K562 (cell line): ENCODE measurements around the gene ADCY5. TPM values are rescaled to one million over a fixed set of nuclear protein-coding genes. Genes with fewer than 3 reads are reported as not detected.

Source experiments
- ATAC-seq: fragments of 200-7000 bp; cut with Tn5 transposase; 3 replicates; pipeline ENCODE4 v1.9.1; 2020; ENCODE audit warnings: moderate library complexity
- BruUV-seq: library from RNA; stranded (reverse); fragments of 400-500 nt; replicated peaks from 2 replicates; lab custom pipeline; 2021; lab: Mats Ljungman, UMichigan
- CTCF ChIA-PET: fragments of 300-600 bp; formaldehyde crosslinking; extraction: SDS; loops from one replicate; lab custom pipeline; 2021; ENCODE audit warnings: low intra/inter-chr PET ratio; lab: Yijun Ruan, JAX
- POLR2A ChIA-PET: fragments of 300-600, 350-650 bp; sonication (Branson Sonifier 250); formaldehyde crosslinking; extraction: SDS; loops from one replicate; lab custom pipeline; 2021; ENCODE audit warnings: antibody characterized with exemption, inconsistent platforms; lab: Yijun Ruan, JAX
- DNase-seq, 4 experiments: peaks; one replicate each; pipeline versions ENCODE4 v3.0.0 to v3.0.0-alpha.2; 2011 to 2018; ENCODE audit warnings: low spot score in 3 of 4, mixed read lengths in 3 of 4; ENCODE audit errors: extremely low read depth in 1 of 4
- FAIRE-seq: peaks from 2 replicates; lab custom pipeline; 2011; peaks lifted over from hg19 to GRCh38; lab: Jason Lieb, UNC
- H2AFZ ChIP-seq: 2 replicates; pipeline ENCODE4 v1.6.0; 2011; ENCODE audit warnings: low read depth, low read length, control low read depth, inconsistent platforms
- H3K27ac ChIP-seq: fragments of 200-600 bp; 3 replicates; pipeline ENCODE4 v1.8.0; 2011; ENCODE audit warnings: low read depth, mild to moderate bottlenecking, control low read depth, inconsistent platforms, low read length, moderate library complexity, mixed read lengths; ENCODE audit errors: extremely low read depth
- H3K27me3 ChIP-seq, 2 experiments: fragments of 300-600 bp in 1 of 2; 2 replicates in 1 of 2; 3 replicates in 1 of 2; pipeline versions ENCODE4 v1.6.0 to v1.8.0; 2011; ENCODE audit warnings: inconsistent platforms in 2 of 2, low read length in 2 of 2, mild to moderate bottlenecking in 1 of 2, mixed read lengths in 1 of 2, moderate library complexity in 1 of 2; ENCODE audit not compliant: control insufficient read depth in 2 of 2, insufficient read depth in 2 of 2
- H3K36me3 ChIP-seq: fragments of 300-600 bp; 3 replicates; pipeline ENCODE4 v1.8.0; 2011; ENCODE audit warnings: mild to moderate bottlenecking, low read length, inconsistent platforms; ENCODE audit not compliant: control insufficient read depth, insufficient read depth
- H3K4me1 ChIP-seq, 2 experiments: fragments of 200-600 bp in 1 of 2; replicated peaks in 1 of 2; 2 replicates in 1 of 2; 3 replicates in 1 of 2; pipeline versions ENCODE4 v1.5.1 to v1.8.0; 2011; ENCODE audit warnings: inconsistent platforms in 2 of 2, low read length in 2 of 2, mild to moderate bottlenecking in 1 of 2, mixed read lengths in 1 of 2, moderate library complexity in 1 of 2; ENCODE audit not compliant: control insufficient read depth in 2 of 2, insufficient read depth in 2 of 2
- H3K4me2 ChIP-seq: 2 replicates; pipeline ENCODE4 v1.6.1; 2011; ENCODE audit warnings: low read length, control low read depth, inconsistent platforms, mixed read lengths; ENCODE audit not compliant: insufficient read depth
- H3K4me3 ChIP-seq: fragments of 200-600 bp; sonication (generic), shearing (Covaris generic); 2 replicates; pipeline ENCODE4 v1.5.1; 2016; ENCODE audit warnings: control low read depth, inconsistent platforms
- H3K79me2 ChIP-seq: fragments of 200-600 bp; 3 replicates; pipeline ENCODE4 v1.8.0; 2011; ENCODE audit warnings: low read length, inconsistent platforms; ENCODE audit not compliant: control insufficient read depth, insufficient read depth
- H3K9ac ChIP-seq, 2 experiments: 2 replicates each; pipeline versions ENCODE4 v1.6.0 to v1.6.1; 2011; ENCODE audit warnings: low read depth in 2 of 2, low read length in 2 of 2, control low read depth in 1 of 2, inconsistent platforms in 1 of 2, mild to moderate bottlenecking in 1 of 2, mixed read lengths in 1 of 2; ENCODE audit not compliant: insufficient read depth in 1 of 2
- H3K9me1 ChIP-seq: one replicate; pipeline ENCODE4 v1.6.0; 2011; ENCODE audit warnings: inconsistent platforms, mild to moderate bottlenecking, low read length, moderate library complexity; ENCODE audit not compliant: control insufficient read depth, insufficient read depth
- H3K9me3 ChIP-seq: replicated peaks from 2 replicates; pipeline ENCODE4 v1.5.1; 2011; ENCODE audit warnings: low read depth, low read length, inconsistent platforms; ENCODE audit not compliant: control insufficient read depth, insufficient read depth
- H4K20me1 ChIP-seq: replicated peaks from 2 replicates; pipeline ENCODE4 v1.6.1; 2011; ENCODE audit warnings: low read length, inconsistent platforms, mixed read lengths; ENCODE audit not compliant: control insufficient read depth, insufficient read depth
- ESRRB ChIP-seq: fragments of 250-450 bp; sonication (Bioruptor Pico); IDR thresholded peaks from 2 replicates; pipeline ENCODE4 v1.5.0; 2020; ENCODE audit warnings: mild to moderate bottlenecking, moderate library complexity, borderline replicate concordance
- FOXJ3 ChIP-seq: sonication (generic); formaldehyde crosslinking; IDR thresholded peaks from 2 replicates; pipeline ENCODE4 v1.4.0; 2020; ENCODE audit warnings: mild to moderate bottlenecking, missing genetic modification reagents
- MAFG ChIP-seq: fragments of 450-650 bp; conservative IDR thresholded peaks from 2 replicates; pipeline ENCODE4 v1.6.1; 2016; ENCODE audit warnings: missing genetic modification characterization, missing compliant biosample characterization
- MYBL2 ChIP-seq, 2 experiments: fragments of 450-650 bp in 1 of 2; sonication (generic) in 1 of 2; formaldehyde crosslinking in 1 of 2; IDR thresholded peaks; 2 replicates each; pipeline versions ENCODE4 v1.6.1 to v1.8.1; 2017 to 2022; ENCODE audit warnings: borderline replicate concordance in 1 of 2, inconsistent platforms in 1 of 2, low read depth in 1 of 2, mild to moderate bottlenecking in 1 of 2, missing genetic modification reagents in 1 of 2, moderate library complexity in 1 of 2
- NBN ChIP-seq: fragments of 450-650 bp; IDR thresholded peaks from 2 replicates; pipeline ENCODE4 v1.6.1; 2016; ENCODE audit warnings: low read depth, mild to moderate bottlenecking
- PURB ChIP-seq: sonication (generic); formaldehyde crosslinking; IDR thresholded peaks from 2 replicates; pipeline ENCODE4 v1.9.0; 2021; ENCODE audit warnings: low read depth, mild to moderate bottlenecking, missing genetic modification reagents
- RBM39 ChIP-seq: fragments of 200-400 bp; formaldehyde crosslinking; optimal IDR thresholded peaks from 2 replicates; pipeline ENCODE3; 2018; ENCODE audit warnings: low read depth, low read length
- ZNF354B ChIP-seq: fragments of 250-450 bp; sonication (Bioruptor Pico); IDR thresholded peaks from 2 replicates; pipeline ENCODE4 v1.4.0; 2020
- ZNF583 ChIP-seq: fragments of 250-450 bp; sonication (Bioruptor Pico); IDR thresholded peaks from 2 replicates; pipeline ENCODE4 v1.4.0; 2020
- WGBS: fragments of 100-300 bp; shearing (Covaris generic); methylation state at CpG from one replicate; pipeline ENCODE4 v1.1.6; 2016; ENCODE audit warnings: low coverage, mixed read lengths; ENCODE audit not compliant: insufficient coverage; ENCODE audit errors: missing lambda C conversion rate; 5-methylcytosine and 5-hydroxymethylcytosine counted together
- in situ Hi-C: fragments of 300-500 bp; cut with MboI; formaldehyde crosslinking; loops from 4 replicates; pipeline ENCODE4 v1.15.0; 2018; ENCODE audit warnings: inconsistent platforms, mixed read lengths
- intact Hi-C: fragments of 100-400 bp; cut with micrococcal nuclease; formaldehyde crosslinking; loops from 2 replicates; pipeline ENCODE4 v1.14.2; 2022
- polyA plus RNA-seq, 8 experiments: library from polyadenylated mRNA; depleted of rRNA in 4 of 8; stranded (reverse) in 5 of 8; unstranded in 3 of 8; fragments of >200 nt; fragmentation: Nextera tagmentation in 2 of 8; fragmentation: Illumina TruSeq in 1 of 8; extraction: Ambion mirVana in 2 of 8; extraction: Trizol in 1 of 8; gene quantifications; 2 replicates each; pipeline versions ENCODE4 v1.2.1 to v1.2.3, GENCODE V29; 2011 to 2014; ENCODE audit warnings: inconsistent platforms in 1 of 8, missing spikeins in 1 of 8
- total RNA-seq, 7 experiments: library from RNA; depleted of rRNA in 6 of 7; stranded (reverse); fragments of >200 nt in 6 of 7; fragmentation: Illumina TruSeq in 2 of 7; extraction: Trizol in 2 of 7; gene quantifications; 2 replicates each; pipeline versions ENCODE4 v1.2.1 to v1.2.3, GENCODE V29; 2011 to 2021; ENCODE audit warnings: low replicate concordance in 1 of 7
- TF ChIP-seq, protein P1 (sequence below), 2 experiments: fragments of 450-650 bp in 1 of 2; sonication (generic) in 1 of 2; formaldehyde crosslinking in 1 of 2; IDR thresholded peaks; 2 replicates each; pipeline versions ENCODE4 v1.7.1 to v1.9.0; 2016 to 2022; ENCODE audit warnings: inconsistent platforms in 1 of 2, mild to moderate bottlenecking in 1 of 2, missing genetic modification reagents in 1 of 2
- TF ChIP-seq, protein P2 (sequence below): fragments of 450-650 bp; formaldehyde crosslinking; conservative IDR thresholded peaks from 2 replicates; pipeline ENCODE4 v1.4.0; 2022; ENCODE audit warnings: mild to moderate bottlenecking, missing genetic modification characterization

Gene ADCY5
- total and polyA plus RNA-seq, 9 of the 15 experiments (the other 6 are each of a cell fraction or from before 2014, with no cell fraction given), result under 0.01 TPM; not detected in 8

DNA sequence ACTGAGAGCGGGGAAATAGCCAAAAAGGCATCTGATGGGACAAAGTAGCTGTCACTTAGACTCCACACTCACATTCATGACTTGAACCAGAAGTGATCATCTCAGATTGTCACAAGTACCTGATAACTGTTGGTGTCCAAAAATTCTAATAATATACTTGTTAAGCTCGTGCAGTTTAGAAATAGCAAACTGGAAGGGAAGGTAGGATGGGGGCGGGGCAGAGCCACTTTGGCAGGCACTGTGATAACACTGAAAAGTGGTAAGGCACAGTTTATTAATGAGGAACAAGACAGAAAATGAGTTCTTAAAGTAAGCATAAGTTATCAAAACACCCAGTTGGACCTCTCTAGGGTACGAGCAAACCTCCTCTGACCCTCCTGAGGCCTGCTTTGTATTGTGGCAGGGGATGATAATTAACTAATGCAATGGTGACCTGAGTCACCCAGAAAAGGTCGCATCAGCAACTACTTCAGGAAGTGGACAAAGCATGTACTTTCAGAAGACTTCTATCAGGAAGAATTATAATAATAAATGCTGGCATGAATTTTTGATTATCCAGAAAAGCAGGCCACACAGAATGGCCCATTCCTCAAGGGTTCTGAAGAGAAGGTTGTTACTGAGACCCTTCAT, 54.4 kb downstream of the ADCY5 start:
- no peaks in the 10 kb centered on the region for H3K36me3 ChIP-seq
- no peak overlapping the region for H3K9ac ChIP-seq
- no peaks in the 10 kb centered on the region for H3K9me3 ChIP-seq
- H3K4me3 ChIP-seq, result no peak overlapping the region
- H3K4me1 ChIP-seq, result no peaks in the 10 kb centered on the region
- H3K79me2 ChIP-seq, result no peaks in the 10 kb centered on the region
- WGBS, result 0% methylated on average over 5 of the region's 5 CpGs
- DNase-seq (no peak), ATAC-seq (no peak), FAIRE-seq (no peak)
- BruUV-seq, result no TSS peak
- peaks cover 0 to 18% of the 10 kb centered on the region in 2 experiments; a peak in 4 of 5 replicates for H3K27me3 ChIP-seq
- CTCF ChIA-PET, result no interaction called here
- no peak overlapping the region for H3K4me2 ChIP-seq
- no peaks in the 10 kb centered on the region for H3K9me1 ChIP-seq
- intact Hi-C loops, result no loop called here
- POLR2A ChIA-PET, result no interaction called here
- no peak overlapping the region for H2AFZ ChIP-seq
- no peak overlapping the region for H3K27ac ChIP-seq
- no peaks in the 10 kb centered on the region for H4K20me1 ChIP-seq
- in situ Hi-C loops, result no loop called here
- no peak for TF ChIP-seq ZNF354B (CRISPR knock-in tag)
- TF ChIP-seq, protein P1, sequence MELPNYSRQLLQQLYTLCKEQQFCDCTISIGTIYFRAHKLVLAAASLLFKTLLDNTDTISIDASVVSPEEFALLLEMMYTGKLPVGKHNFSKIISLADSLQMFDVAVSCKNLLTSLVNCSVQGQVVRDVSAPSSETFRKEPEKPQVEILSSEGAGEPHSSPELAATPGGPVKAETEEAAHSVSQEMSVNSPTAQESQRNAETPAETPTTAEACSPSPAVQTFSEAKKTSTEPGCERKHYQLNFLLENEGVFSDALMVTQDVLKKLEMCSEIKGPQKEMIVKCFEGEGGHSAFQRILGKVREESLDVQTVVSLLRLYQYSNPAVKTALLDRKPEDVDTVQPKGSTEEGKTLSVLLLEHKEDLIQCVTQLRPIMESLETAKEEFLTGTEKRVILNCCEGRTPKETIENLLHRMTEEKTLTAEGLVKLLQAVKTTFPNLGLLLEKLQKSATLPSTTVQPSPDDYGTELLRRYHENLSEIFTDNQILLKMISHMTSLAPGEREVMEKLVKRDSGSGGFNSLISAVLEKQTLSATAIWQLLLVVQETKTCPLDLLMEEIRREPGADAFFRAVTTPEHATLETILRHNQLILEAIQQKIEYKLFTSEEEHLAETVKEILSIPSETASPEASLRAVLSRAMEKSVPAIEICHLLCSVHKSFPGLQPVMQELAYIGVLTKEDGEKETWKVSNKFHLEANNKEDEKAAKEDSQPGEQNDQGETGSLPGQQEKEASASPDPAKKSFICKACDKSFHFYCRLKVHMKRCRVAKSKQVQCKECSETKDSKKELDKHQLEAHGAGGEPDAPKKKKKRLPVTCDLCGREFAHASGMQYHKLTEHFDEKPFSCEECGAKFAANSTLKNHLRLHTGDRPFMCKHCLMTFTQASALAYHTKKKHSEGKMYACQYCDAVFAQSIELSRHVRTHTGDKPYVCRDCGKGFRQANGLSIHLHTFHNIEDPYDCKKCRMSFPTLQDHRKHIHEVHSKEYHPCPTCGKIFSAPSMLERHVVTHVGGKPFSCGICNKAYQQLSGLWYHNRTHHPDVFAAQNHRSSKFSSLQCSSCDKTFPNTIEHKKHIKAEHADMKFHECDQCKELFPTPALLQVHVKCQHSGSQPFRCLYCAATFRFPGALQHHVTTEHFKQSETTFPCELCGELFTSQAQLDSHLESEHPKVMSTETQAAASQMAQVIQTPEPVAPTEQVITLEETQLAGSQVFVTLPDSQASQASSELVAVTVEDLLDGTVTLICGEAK (IDR thresholded peaks at IDR 0.05), result no peak
- TF ChIP-seq, protein P1 (CRISPR knock-in tag; IDR thresholded peaks at IDR 0.05), result no peak
- no peak for TF ChIP-seq MYBL2 (IDR thresholded peaks at IDR 0.05; ENCODE audit: low read depth)
- TF ChIP-seq MYBL2 (CRISPR knock-in tag; IDR thresholded peaks at IDR 0.05; ENCODE audit: borderline replicate concordance), result no peak
- TF ChIP-seq RBM39, result no peak
- no peak for TF ChIP-seq ZNF583 (CRISPR knock-in tag)
- no peak for TF ChIP-seq MAFG (tag)
- TF ChIP-seq PURB, result no peak
- no peak for TF ChIP-seq NBN
- no peak for TF ChIP-seq FOXJ3
- no peak for TF ChIP-seq ESRRB (CRISPR knock-in tag)
- TF ChIP-seq, protein P2, sequence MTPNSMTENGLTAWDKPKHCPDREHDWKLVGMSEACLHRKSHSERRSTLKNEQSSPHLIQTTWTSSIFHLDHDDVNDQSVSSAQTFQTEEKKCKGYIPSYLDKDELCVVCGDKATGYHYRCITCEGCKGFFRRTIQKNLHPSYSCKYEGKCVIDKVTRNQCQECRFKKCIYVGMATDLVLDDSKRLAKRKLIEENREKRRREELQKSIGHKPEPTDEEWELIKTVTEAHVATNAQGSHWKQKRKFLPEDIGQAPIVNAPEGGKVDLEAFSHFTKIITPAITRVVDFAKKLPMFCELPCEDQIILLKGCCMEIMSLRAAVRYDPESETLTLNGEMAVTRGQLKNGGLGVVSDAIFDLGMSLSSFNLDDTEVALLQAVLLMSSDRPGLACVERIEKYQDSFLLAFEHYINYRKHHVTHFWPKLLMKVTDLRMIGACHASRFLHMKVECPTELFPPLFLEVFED (CRISPR knock-in tag), result no peak
